ENCODE measurements around the gene RETN. TPM values are rescaled to one million over a fixed set of nuclear protein-coding genes. Genes with fewer than 3 reads are reported as not detected.

RETN gene
- total and polyA plus RNA-seq, 8 donors, result 2.2 to 5.9 TPM; not detected in 6

- TF ChIP-seq CTCF (IDR thresholded peaks at IDR 0.05), result no peak
- WGBS, 2 donors, result 91 to 92% methylated on average over 39 of the region's 39 CpGs
- Histone ChIP-seq H3K27me3 (no peaks in the 10 kb centered on the region), H3K4me1 (peaks cover 17 to 22% (median 20%) of the 10 kb centered on the region in 3 donors), H3K4me3 (no peak overlapping the region), H3K9me3 (no peaks in the 10 kb centered on the region), H3K36me3 (peaks cover 0 to 42% (median 24%) of the 10 kb centered on the region in 3 donors), H3K27ac (no peak overlapping the region)
- DNase-seq (peak in 1 of 6 donors; percentile 80), FAIRE-seq (no peak), ATAC-seq (no peak)
- intact Hi-C loops (cut with DNase I), result no loop called here
Measured at GRCh38 chr19:7623725-7624603, 44.9 kb upstream of the RETN start.

- Histone ChIP-seq H3K4me1 (peaks cover 12 to 16% (median 14%) of the 10 kb centered on the region in 3 donors), H3K27me3 (no peaks in the 10 kb centered on the region), H3K9me3 (no peaks in the 10 kb centered on the region), H3K4me3 (no peak overlapping the region), H3K27ac (no peak overlapping the region), H3K36me3 (peaks cover 0 to 42% (median 24%) of the 10 kb centered on the region in 3 donors)
- FAIRE-seq, result no peak
- 92 to 94% methylated on average over 17 of the region's 17 CpGs for WGBS, 2 donors
- no peak for ATAC-seq
- peak in 1 of 6 donors; percentile 70 for DNase-seq
- no peak for TF ChIP-seq CTCF (IDR thresholded peaks at IDR 0.05)
- intact Hi-C loops (cut with DNase I), result no loop called here
Measured at GRCh38 chr19:7624810-7625209, 44.0 kb upstream of the RETN start.

- peaks cover 0 to 34% (median 18%) of the 10 kb centered on the region in 3 donors for H3K36me3 ChIP-seq
- no peak for FAIRE-seq
Measured at GRCh38 chr19:7625763-7626372, 43.0 kb upstream of the RETN start.

GRCh38 chr19:7627166-7627565 lies 41.7 kb upstream of the RETN start:
- H3K9me3 ChIP-seq, result no peaks in the 10 kb centered on the region
- no peak for ATAC-seq
- H3K36me3 ChIP-seq, result peaks cover 0 to 27% (median 11%) of the 10 kb centered on the region in 3 donors
- no peak for TF ChIP-seq CTCF (IDR thresholded peaks at IDR 0.05)
- FAIRE-seq, result no peak
- H3K27me3 ChIP-seq, result no peaks in the 10 kb centered on the region
- no peak for DNase-seq
- intact Hi-C loops (cut with DNase I), result no loop called here
- WGBS, 2 donors, result 84 to 92% methylated on average over 24 of the region's 24 CpGs
- no peak overlapping the region for H3K4me3 ChIP-seq
- H3K27ac ChIP-seq, result no peak overlapping the region
- H3K4me1 ChIP-seq, result peaks cover 11 to 16% (median 16%) of the 10 kb centered on the region in 3 donors

More at GRCh38 chr19:7625763-7626372, 43.0 kb upstream of the RETN start:
- H3K27me3 ChIP-seq, result no peaks in the 10 kb centered on the region
- intact Hi-C loops (cut with DNase I), result no loop called here
- H3K27ac ChIP-seq, result no peak overlapping the region
- H3K9me3 ChIP-seq, result no peaks in the 10 kb centered on the region
- ATAC-seq (no peak), DNase-seq (peak in 1 of 6 donors; percentile 72)
- no peak overlapping the region for H3K4me3 ChIP-seq
- peaks cover 10 to 16% (median 15%) of the 10 kb centered on the region in 3 donors for H3K4me1 ChIP-seq
- WGBS, 2 donors, result 95 to 96% methylated on average over 33 to 34 of the region's 34 CpGs
- TF ChIP-seq CTCF (IDR thresholded peaks at IDR 0.05), result no peak
